T-helper 2 cell treated with Interferon-gamma antibody and Interleukin-4, amounts not matched to agents 100 ng/mL and 5 ng/mL, for 36 hours (primary cell): Measurements from ENCODE around the gene SMIM36. TPM values are rescaled to one million over a fixed set of nuclear protein-coding genes. Genes with fewer than 3 reads are reported as not detected.
"Not testable (repeated sequence)": the region's sequence is repeated elsewhere in the genome, so short reads cannot be mapped to it uniquely, and the experiment has no call there.

Experiments
- intact Hi-C: fragments of 100-400 bp; cut with micrococcal nuclease; formaldehyde crosslinking; loops from one replicate; pipeline ENCODE4 v1.15.1; 2023
- total RNA-seq: library from RNA; stranded (reverse); gene quantifications from 2 replicates; pipeline ENCODE4 v1.2.3, GENCODE V29; 2022

Gene SMIM36
- total RNA-seq, result not detected in 2 replicates

DNA sequence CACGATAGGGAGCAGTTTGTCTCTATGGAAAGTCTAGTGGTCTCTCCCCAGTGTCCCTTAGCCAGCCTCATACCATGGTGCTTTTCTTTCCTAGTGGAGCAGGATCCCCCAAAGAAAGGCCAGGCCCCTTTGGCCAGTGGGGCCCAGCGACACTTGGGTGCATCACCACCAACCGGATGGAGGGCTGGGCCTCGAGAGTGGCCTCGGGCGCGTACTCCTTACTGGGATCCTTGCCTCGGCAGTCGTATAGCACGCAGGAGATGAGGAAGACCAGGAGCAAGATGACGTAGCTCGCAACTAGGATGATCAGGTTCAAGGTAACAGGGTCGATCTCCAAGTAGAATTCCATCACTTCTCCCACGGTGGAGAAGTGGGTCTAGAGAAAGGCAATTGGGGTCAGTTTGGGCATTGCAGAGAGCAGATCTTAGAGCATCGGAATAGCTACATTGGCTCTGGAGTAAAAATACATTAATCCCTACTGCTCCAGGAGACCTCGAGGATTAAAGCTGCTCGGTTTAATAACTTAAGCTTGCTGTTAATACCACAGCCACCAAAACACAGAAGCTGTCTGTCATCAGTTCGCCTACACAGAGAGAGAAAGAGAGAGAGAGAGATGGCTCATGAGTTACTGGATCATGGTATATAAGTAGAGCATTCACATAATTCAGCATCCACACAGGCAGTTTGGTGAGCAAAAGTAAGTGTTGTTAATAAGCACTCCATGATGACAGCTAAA lies at the start of gene SMIM36:
TSS of gene SMIM36 (minus strand) at position 467 of the 736 bp plus-strand sequence.
- intact Hi-C loops, result no loop called here

DNA sequence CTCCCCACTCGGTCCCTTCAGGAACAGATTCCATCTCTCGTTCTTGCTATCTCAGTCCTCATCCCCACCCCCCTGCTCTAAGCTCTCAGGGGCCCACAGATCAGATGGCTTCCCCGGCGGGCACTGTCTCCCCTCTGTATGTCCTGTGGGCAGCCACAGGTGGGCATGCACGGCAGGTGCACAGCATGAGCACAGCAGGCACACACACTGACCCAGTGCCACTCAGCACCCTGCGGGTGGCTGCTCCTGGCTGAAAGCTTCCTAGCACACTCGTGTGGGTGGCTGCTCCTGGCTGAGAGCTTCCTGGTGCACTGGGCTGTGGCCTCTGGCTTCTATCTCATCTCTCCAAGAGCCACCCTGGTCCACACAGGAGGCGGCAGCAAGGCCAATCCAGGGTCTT lies 44.5 kb upstream of the SMIM36 start:
- intact Hi-C loops, result no loop called here

DNA sequence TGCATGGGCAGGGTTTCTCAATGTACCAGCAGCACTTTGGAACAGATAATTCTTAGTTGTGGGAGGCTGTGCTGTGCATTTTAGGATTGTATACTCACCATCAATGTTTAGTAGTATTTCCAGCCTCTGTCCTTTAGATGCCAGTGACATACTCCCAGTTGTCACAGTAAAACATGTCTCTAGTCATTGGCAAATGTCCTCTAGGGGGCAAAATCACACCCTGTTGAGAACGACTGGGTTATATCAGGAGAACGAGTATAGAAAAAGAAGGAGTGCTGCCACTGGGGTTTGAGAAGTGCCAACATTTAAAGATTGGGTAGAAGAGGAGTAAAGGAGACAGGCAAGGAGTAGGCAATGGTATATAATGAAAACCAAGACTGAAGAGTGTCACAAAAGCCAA lies 37.9 kb upstream of the SMIM36 start:
- intact Hi-C loops, result no loop called here

DNA sequence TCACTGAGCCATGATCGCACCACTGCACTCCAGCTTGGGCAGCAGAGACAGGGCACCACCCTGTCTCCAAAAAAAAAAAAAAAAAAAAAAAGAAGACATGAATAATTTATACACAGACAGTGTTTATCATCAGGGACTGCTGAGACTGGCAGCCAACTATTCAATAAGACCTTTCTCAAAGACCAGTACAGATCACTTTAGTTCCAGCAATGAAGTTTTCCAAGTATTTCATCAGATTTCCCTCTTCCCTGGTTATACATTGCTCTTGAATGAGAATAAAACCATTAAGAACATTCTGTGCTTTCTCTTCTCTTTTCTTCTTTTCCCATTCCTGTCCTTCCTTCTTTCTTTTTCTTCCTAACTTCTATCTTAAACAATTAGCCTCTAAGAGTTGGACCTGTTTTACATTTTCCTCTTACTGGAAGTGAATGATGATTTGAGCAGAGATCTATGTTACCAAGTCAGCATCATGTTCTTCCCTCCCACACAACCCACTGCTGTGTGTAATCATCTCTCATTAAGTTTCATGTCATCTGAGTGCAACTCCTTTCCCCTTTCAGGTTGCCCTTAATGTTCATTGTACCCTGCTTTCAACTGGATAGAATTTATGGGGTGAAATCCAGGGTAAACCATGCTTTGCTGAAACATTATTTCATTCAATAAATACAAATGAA lies 35.9 kb upstream of the SMIM36 start:
- intact Hi-C loops, result no loop called here

DNA sequence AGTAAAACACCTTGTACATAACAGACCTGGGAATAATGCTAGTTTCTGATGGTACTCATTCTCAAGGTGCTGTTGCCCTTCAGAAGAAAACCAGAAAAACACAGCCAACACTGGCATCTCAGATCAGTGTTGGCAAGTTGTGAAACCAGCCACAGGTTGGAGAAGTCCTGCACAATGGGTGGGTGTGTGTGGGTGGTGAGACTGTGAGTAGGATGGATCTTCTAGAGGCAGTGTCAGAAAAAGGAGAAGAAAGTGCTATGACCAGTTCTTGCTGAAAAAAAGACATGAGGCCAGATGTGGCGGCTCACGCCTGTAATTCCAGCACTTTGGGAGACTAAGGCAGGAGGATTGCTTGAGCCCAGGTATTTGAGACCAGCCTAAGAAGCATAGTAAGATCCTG lies 35.2 kb upstream of the SMIM36 start:
- intact Hi-C loops, result no loop called here

DNA sequence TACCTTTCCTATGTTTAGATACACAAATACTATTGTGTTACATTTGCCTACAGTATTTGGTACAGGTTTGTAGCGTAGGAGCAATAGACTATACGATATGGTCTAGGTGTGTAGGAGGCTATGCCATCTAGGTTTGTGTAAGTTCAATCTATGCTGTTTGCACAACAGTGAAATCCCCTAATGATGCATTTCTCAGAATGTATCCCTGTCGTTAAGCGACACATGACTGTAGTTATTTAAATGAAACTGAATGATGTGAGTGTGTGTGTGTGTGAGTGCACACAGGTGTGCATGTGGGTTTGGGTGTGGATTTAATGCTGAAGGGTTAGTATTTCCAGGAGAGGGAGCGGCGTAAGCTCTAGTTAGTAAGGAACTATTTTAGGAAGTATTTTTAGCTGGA lies 34.6 kb upstream of the SMIM36 start:
- intact Hi-C loops, result no loop called here

DNA sequence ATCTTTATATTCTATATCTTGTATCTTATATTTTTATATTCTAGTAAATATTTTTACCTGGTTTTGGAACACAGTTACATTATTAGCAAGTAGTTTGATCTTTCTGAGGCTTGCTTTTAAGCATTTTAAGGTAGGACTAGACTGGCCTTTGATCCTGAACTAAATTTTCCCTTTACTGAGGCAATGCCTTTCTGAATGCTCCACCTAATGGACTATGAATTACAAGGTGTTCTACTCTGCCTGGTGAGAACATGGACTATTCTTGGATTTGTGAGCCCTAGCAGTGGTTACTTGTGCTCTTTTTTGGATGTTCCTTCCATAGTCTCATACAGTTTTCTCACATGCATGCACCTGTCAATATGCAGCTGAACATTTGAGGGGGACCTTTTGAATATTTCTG lies 32.5 kb upstream of the SMIM36 start:
- intact Hi-C loops, result no loop called here

DNA sequence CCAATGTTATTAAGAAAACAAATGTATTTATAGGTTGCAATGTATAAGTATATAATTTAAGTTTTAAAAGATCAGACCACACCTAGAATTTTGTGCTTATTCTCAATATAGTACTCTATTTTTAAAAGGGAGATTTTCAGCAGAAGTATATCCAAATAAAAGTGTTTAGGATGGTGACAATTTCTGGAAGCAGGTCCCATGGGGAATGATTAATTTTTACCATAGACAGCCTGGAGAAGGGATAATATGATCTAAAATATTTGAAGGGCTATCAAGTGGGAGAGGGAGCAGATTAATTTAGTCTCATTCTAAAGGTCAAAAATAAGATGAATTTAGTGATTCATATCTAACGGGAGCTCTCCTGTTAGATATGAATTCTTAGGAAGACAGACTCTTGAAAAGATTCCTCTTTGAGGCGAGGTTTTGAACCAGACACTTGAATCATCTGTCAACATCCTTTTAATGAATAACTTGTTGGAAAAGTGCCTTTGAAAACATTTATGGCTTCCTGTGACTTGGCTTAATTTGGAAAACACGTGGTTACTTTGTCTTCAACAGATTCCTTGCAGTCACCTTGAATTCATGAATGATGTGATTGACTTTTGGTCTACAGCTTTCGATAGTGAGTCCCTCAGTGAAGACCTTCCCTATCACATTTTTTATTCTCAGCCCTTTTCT lies 29.3 kb upstream of the SMIM36 start:
- intact Hi-C loops, result no loop called here

DNA sequence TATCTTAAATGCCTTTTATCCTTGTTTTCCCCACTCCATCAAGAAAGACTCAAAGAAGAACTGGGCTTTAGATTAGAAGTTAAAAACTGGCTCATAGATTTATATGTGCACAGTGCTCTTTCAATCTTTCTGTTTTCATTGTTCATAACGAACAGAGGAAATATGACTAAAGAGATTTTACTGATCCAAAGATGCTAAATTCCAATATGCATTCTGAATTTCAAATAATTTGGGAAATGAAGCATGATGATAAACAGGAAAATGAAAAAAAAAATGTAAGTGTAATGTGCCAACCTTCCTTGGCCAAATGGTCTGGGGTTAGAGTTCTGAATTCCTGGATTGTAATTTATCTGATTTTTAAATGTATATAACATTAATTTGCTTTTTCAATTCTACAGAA lies 25.0 kb upstream of the SMIM36 start:
- intact Hi-C loops, result no loop called here

DNA sequence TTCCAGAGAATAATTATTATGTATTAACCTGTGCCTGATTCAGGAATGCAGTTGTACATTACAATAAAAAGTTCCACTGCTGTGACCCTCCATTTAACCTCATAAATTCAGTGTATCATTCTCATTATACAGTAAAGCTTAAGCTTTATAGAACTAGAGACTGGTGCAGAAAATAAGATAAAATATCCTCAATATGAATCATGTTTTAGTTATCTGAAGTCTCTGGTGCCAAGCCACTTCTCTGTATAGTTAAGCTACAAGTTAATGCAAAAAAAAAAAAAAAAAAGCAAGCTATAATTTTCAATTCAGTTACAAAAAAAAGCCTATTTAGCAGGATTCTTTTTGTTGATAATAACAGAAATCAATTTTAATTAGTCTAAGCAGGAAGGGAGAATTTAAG lies 22.4 kb upstream of the SMIM36 start:
- intact Hi-C loops, result no loop called here

DNA sequence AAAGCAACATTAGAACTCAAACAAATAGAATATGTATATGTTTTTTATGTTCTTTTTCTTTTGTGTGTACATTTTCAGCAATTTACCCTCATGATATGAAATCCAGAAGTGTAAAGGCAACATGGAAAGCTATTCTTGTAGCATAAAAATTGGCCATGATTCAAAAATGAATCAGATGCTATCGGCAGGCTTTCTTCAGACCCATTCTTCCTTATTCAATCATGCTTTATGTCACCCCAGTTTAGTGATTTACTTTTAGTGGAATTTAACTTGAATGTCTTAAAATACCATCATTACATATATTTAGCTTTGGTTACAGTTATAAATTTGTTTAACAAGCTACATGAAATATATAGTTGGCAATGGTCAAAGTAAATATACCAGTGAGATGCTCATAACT lies 21.4 kb upstream of the SMIM36 start:
- intact Hi-C loops, result no loop called here

DNA sequence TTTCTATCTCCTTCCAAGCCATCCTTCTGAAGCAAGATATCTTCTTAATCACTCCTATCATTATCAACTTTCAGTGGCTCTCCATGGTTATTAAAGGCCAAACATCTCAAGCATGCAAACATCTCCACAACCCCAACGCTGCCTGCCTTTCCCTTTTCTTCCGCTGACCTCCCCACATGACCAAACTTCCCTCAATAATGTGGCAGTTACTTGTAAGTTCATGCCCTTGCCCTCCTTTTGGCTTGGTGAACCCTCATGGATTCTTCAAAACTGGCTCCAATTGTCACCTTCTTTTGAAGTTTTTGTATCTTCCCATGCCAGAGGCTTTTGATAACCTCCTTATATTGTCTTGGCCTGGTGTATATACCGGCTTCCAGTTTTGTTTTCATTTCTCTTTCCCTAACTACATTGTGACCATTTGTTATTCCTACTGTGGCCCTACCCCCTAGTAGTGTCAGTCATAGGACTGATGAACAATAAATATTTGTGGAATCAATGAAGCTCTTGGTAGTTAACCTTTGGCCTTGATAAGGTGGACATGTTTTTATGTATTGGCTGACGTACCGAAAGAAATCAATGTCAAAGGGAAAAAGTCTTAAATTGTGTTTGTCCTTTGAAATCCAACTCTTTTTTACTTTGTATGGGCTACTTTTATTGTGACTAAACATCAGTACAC lies 19.9 kb upstream of the SMIM36 start:
- intact Hi-C loops, result no loop called here

DNA sequence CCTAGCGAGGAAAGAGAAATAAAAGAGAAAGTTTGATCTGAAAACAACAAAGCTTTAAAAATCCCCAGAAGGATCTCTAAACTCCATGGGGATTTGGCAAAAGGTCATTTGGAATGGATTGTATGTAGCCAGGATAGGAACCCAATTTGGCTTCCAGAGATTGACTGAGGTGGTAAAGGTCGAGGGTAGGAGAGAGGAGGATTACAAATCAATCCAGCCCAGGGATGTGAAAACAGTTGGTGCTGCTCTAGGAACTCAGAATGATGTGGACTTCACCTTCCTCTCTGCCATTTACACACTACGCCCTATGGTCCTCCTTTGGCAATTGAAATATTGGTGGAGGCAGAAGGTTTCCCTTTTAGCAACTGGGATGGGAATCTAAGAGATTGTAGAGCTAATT lies 18.8 kb upstream of the SMIM36 start:
- intact Hi-C loops, result no loop called here

DNA sequence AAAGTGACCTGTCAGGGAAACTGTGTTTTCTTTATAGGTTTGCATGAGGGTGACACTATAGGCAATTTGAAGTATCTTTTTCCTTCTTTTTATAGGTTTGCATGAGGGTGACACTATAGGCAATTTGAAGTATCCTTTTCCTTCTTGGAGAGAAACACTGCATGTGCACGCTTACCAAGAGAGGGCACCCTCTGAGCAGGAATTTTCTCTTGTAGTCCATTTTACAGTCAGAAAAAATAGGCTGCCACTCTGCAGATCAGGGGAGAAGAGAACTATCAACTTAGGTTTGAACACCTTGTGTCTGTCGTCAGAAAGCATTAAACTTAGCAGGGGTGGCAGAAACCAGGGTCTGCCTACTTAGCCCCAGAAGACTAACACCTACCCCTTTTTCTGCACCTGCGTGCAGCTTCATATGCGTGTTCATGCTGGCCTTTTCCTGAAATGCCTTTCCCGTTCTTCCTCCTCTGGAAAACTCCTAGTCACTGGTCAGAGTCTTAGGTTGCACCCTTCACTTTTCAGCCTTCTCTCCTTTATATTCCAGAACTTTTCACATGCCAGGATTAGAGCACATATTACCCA lies 16.4 kb upstream of the SMIM36 start:
- intact Hi-C loops, result loop anchor here (5.0 kb wide), 1 partner anchor 60 kb away; no protein-coding TSS in a partner anchor

DNA sequence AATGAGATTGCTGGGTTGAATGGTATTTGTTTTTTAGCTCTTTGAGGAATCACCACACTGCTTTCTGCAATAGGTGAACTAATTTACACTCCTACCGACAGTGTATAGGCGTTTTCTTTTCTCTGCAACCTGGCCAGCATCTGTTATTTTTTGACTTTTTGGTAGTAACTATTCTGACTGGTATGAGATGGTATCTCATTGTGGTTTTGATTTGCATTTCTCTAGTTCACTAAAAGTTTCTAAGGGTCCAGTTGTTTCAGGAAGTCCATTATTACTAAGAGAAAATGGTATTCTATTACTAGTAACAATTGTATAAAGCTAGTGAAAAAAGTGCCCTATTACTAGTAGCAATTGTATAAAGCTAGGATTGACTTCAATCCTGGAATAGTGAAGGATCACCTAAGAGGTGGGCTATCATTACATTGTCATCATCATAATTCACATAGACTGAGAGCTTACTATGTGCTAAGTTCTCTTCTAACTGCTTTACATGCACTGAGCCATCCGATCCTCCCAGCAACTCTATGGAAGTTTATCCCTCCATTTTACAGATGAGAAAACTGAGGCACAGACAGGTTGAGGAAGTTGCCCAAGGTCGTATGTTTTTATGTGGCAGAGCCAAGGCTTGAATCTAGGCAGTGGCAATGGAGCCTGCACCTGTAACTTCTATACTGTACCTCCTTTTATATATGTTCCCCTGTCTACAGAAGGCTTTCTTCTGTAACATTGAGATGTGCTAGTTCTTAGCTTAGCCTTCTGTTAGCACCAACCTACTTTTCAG lies 13.4 kb upstream of the SMIM36 start:
- intact Hi-C loops, result loop anchor here (5.0 kb wide), 1 partner anchor 63 kb away; no protein-coding TSS in a partner anchor

DNA sequence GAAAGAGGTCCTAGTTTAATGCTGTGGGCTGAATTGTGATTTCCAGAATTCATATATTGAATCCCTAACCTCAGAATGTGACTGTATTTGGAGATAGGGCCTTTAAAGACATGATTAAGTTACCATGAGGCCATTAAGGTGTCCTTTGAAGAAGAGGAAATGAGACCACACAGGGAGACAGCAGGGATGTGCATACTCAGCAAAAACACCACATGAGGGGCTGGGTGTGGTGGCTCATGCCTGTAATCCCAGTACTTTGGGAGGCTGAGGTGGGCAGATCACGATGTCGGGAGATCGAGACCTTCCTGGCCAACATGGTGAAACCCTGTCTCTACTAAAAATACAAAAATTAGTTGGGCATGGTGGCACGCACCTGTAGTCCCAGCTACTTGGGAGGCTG lies 11.8 kb upstream of the SMIM36 start:
- intact Hi-C loops, result not testable (repeated sequence)

DNA sequence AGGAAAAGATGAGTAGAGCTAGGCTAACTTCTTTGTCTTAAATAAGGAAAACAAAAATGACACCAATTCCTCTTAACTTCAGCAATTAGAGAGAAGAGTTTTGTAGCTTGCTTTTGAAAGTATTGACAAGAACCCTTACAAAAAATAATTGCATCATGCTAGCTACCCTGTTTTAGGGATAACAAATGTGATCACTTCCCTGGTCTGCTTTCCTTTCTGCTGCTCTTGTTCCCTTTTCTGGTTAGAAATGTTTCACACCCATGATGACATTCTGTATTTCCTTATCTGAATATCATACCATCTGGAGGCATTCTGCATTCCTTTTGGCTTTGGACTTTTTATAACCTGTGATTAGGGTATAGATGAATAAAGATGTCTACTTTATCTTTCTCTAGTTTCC lies 9.9 kb upstream of the SMIM36 start:
- intact Hi-C loops, result no loop called here

DNA sequence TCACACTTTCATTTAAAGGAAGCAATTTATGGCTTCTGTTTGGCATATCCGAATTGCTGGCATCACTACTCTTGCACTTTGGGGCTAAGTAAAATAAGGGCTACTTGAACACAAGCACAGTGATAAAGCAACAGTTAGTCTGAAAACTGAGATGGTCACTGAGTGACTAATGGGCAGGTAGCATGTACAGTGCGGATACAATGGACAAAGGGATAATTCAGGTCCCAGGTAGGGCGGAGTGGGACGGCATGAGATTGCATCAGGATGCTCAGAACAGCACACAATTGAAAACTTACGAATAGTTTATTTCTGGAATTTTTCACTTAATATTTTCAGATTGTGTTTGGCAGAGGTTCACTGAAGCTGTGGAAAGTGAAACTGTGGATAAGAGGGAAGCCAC lies 9.2 kb upstream of the SMIM36 start:
- intact Hi-C loops, result no loop called here

DNA sequence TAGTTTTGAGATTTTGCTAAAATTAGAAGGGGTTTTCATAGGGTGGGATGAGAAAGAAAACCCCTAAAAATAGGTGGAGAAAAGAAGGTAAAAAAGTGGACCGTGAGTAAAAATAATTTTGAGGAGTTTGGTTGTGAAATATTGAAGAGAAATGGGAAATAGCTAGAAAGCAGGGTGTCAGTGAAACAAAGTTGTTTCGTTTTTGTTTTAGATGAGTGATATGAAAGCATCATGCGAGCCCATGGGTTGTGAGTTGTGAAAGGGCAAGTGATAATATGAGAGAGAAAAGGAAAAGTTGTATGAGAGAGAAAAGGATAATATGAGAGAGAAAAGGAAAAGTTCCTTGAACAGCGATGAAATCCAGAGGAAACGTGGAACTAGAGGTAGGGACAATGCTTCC lies 7.3 kb upstream of the SMIM36 start:
- intact Hi-C loops, result no loop called here

DNA sequence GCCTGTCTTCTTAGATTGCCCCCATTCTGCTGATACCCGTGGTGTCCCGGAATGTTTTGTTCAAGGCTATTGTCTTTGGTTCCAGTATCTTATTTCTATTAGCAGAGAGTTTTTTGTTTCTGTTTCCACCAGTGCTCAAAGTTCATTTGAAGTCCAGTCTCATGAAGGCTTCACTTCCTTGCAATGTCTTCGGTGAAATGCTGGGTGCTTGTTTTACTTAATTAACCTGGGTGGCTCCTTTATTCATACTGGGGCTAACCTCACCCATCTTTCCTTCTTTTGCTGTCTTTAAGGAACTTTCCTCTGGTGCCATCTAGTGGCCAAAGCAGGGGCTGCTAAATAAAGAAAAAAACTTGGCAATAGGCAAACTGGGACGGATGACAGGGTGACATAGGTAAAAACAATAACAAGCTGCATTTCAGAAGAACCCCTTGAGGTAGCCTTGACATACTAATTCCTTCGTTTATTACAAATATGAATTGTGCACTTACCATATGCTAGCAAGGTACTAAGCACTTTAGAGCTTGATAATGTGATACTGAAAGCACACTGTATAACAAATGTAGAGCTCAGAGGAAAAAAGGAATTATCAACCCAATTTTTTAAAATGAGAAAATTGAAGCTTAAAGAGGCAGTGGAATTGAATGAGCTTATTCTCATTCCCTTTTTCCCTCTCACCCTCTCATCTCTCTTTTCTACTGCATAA lies 2.8 kb upstream of the SMIM36 start:
- intact Hi-C loops, result loop anchor here (1.0 to 2.0 kb wide), 3 partner anchors 93 to 521 kb away; partner anchors contain the start of gene MMD
